Activated CD4-positive, CD25-positive, alpha-beta regulatory T cell treated with anti-CD3 and anti-CD28 coated beads, Interleukin-2, amount 50 U/mL, for 72 hours (primary cell): ENCODE results near the gene NRCAM.
"Not testable (repeated sequence)": the region's sequence is repeated elsewhere in the genome, so short reads cannot be mapped to it uniquely, and the experiment has no call there.

ENCODE experiments used
- DNase-seq: peaks from one replicate; pipeline ENCODE4 v3.0.0; 2021

Gene NRCAM

DNA sequence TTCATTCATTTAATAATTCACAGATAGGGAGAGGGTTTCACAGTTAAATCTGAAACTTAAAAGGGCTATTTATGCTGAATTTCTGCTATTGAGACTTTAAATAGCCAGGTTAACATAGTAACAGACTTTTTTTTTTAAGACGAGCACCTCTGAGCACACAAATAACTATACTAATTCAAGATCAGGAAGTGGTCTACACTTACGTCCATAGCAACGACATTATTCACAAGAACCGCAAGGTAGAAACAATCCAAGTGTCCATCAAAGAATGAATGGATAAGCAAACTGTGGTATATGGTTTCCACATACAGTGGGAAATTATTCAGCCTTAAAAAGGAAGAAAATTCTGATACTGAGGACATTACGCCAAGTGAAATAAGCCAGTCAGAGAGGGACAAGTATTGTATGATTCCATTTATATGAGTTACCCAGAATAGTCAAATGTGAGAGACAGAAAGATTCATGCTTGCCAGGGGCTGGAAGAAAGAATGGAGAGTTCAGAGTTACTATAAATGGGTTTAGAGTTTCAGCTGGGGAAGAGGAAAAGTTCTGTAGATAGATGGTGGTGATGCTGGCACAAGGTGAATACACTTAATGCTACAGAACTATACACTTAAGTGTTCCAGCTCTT is 185.7 kb downstream of the NRCAM start:
- no peak for DNase-seq

DNA sequence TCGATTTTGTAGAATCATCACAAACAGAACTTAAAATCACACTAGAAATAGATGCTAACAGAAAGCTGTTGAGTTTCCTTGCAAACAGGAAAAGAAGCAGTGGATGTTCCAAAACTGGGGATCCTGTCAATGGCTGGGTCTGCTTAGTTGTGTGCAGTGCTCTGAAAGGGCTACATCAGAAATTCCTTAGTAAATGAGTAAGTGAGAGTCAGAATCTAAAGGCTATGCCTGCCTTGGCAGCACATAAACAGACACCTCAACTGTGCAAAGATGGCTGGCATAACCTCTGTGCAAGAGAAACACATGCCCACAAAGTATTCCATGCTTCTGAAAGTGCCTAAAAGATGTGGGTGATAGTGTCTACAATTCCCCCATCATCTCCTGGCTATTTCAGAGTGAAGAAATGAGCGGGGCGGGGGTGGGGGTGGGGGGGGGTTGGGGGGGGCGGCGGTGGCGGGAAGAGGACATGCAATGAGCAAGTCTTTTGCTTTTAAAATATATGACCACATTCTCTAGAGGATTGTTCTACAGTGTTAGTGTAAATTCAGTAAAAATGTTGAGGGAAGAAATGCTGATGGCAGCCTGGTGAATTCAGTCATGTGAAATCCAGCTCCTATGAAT is 187.9 kb downstream of the NRCAM start:
- no peak for DNase-seq

DNA sequence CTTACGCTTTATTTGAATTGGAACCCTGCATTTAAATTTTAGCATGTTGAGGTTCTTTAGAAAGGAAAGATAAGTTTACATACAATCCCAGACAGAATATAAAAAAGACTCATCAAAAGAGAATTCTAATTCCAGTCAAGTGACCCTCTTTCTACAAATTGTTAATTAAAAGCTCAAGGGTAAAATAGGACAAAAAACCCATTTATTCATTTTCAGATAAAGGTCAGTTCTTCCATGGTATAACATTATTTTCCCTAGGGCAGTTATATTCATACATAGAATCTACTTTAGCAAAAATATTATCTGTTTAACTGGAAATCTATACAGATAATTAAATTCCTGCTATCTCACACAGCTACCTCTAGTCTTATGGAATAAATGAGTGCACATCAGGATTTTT is 188.6 kb downstream of the NRCAM start:
- DNase-seq: no peak

DNA sequence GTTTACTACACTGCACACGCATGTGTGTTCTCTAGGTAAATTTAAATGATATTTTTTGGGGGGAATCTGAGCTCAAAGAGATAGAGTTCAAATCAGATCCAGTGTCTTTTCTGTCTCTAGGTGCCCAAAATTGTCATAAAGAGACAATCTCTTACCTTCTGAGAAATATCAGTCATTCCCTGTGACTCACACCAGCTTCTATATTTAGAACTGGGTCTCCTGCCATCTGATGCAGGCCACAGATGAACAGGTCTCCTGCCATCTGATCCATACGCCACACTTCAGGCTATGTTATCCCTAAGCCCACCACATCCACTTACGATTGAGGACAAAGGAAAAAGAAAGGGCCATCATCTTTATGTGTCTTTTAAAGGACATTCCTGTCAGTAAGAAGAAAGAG is 189.7 kb downstream of the NRCAM start:
- DNase-seq: no peak

DNA sequence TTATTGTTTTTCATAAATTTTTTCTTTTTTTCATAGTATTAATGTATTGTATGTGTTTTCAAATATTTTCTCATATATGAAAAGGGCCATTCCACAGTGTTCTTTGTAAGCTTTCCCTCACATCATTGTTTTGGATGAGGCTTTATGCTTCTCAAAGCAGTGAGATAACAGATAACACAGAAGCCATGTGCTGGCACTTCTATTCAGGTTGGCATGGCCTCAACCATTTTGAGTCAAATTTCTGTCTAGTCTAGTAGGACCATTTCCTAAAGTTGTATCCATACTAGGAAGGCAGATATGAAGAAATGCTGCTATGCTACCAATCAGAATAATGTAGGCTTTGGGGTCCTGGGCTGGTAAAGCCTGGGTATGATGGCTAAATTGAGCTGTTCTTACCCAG is 190.2 kb downstream of the NRCAM start:
- no peak for DNase-seq

DNA sequence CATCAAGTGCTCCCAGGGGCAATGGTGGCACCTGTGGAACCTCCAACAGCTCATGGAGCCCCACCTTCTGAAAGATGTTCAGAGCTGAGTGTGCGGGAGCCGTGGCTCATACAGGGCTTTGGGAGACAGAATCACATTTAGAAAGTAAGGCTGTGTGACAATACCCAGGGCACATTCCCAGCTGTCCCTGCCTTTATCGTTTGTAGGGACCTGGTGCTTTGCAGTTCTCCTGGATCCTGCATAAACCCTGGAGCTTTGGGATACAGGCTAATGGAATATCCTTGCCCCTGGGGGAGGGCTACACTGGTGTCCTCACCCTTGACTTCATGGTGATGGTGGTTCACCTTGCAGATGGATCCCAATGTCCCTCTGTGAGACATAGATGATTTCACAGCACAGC is 191.2 kb downstream of the NRCAM start:
- no peak for DNase-seq

DNA sequence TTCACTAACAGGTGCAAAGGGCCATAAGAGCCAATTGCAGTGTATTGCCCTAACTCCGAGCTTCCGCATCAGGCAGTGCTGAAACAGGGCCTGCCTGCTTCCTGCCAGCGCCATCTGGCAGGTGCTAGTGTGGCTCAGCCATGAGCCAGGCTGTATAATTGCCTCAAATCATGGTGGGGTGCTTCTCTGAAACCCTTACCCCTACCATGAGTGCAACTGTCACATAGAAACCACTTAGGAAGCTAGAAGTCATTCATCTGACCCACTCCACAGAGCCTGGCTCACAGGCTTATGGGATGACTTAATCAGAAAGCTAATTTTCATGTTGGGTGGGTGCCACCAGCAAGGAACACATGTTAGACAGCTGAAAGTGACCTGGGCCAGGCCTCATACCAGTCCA is 192.8 kb downstream of the NRCAM start:
- DNase-seq: no peak

DNA sequence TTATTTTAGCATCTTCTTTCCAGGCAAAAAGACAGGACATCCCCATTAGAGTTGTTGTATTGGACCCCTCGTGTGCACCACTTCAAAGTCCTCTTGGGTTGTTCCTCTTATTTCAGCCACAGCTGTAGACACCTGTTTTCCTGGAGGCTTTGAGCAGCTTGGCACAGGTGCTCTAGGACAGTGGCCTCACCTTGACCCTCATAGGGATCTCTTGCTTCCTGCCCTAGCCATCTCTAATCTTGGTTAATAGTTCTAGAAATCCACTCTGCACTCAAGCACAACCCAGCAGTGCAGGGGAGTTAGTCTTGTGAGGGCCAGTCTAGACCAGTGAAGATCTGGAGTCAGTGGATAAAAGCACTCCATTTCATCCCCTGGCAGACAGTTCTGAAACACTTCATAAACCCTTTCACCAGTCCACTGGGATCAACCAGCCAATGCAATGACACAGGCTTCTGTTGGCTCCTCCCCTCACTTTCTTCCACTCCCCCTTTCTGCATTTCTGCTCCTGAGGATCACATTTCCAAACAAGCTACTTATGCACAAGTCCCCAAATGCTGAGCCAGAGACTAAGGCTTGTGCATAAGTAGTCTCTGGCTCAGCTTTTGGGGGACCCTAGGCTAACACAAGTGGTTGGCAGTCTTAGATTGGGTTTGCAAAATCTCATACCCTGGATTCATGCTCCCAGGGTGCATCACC is 194.5 kb downstream of the NRCAM start:
- DNase-seq: no peak

DNA sequence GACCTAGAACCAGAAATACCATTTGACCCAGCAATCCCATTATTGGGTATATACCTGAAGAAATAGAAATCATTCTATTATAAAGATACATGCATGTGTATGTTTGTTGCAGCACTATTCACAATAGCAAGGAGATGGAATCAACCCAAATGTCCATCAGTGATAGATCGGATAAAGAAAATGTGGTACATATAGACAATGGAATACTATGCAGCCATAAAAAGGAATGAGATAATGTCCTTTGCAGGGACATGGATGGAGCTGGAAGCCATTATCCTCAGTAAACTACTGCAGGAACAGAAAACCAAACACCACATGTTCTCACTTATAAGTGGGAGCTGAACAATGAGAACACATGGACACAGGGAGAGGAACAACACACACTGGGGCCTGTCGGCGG is 196.8 kb downstream of the NRCAM start:
- not testable (repeated sequence) for DNase-seq

DNA sequence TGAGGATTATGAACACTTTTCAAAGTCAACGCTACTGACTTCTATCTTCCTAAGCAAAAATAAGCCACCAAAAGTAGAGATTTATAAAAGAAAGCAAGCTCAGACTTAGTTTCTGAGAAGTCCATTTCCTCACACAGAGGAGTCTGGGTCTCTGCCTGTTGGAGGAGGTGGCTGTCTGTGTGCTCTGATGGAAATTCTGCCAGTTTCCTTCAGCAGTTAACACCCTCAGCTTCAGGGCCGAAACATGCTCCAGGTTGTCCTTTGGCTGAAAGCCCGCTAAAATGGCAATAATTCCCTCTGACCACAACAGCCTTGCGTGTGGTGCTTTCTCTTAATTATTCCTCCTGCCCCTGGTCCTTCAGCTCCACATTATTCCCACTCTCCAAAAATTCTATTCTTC is 198.3 kb downstream of the NRCAM start:
- no peak for DNase-seq

DNA sequence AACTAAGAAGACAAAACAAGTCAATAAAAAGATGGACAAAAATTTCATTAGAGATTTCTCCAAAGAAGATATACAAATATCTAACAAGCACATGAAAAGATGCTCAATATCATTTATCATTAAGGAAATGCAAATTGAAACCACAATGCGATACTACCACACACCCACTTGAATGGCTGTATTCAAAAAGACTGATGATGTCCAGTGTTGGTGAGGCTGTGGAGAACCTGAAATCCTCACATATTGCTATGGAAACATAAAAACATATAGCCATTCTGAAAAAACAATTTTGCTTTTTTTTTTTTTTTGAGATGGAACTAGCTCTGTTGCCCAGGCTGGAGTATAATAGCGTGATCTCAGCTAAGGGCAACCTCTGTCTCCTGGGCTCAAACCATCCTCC is 202.0 kb downstream of the NRCAM start:
- DNase-seq: no peak

DNA sequence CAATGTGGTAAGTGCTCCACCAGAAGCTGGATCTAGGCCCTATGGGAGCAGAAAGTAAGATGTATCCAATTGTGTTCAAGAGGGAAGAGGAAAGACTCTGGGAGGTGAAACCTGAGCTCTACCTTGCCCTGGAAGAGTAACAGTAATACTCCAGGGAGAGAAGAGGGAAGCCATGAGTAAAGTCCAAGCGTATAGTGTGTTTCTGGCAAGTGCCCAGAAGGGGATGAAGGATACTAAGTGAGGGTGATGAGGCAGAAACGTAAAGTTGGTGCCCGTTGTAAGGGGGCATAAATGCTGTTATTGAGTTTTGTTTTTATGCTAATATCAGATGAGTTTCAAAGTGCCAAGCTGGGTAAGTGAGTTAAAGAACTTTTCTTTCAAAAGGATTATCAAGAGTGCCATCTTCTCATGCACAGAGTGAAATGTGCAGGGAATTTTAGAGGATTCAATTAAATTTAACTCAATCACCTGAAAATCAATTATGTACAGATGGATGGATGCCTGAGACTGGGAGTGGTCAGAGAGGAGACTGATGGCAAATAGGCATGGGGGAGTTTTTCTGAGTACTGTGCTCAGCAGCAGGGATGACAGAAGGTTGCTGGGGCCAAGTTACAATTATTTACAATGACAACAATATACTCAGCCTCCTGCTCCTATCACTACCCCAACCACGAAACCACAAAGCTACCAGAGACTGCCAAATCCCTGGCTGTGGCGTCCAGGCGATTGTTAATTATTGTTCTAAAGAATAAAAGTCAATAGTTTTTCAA is 202.8 kb downstream of the NRCAM start:
- no peak for DNase-seq

DNA sequence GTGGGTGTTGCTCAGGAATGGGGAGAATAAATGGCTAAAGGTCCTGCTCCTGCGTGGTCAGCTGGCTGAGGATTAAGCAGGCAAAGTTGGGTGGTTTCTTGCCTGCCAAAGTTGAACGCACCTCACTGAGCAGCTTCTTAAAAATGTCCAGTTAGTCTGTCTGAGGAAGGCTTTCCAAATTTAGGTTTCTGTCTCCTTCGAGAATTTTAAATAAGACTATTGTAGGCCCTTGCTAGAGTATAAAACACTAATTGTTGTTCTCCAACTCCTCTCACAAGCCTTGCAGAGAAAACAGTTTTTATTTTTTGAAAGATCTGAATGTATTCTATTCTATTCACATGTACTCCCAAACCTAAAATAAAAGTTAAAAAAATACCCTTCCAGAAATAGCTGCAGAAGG is 204.1 kb downstream of the NRCAM start:
- DNase-seq: no peak

DNA sequence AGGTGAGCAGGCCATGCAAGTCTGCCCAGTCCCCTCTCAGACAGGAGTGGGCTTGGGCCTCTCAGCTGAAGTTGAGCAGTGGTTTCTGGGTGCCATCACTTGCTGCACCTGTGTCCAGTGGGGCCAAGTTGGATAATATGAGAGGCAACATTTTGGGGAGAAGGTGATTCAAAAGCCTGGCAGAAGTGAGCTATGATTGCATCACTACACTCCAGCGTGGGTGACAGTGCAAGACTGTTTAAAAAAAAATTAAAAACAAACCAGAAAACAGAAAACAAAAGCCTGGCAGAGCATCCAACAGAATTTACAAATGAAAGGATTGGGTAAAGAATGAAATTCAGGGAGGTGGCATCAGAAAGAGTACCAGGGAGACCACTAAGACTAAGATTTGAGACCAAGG is 204.5 kb downstream of the NRCAM start:
- no peak for DNase-seq

DNA sequence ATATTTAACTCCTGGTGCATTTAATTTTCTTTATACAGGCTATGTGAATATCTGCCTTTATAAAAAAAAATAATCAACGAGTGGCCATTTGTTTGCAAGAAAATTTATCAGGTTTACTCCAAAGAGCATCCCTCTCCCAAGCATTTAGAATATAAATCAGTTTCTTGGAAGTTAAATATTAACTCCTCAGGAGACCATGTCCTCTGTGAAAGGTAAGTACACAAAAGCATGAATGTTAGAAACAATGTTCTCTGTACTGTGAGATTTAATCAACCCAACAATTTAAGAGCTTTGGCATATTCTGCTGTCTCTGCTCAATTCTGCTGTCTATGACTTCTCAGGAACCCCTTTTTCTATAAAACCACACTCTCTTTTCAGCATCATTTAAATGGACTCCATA is 206.8 kb downstream of the NRCAM start:
- no peak for DNase-seq

DNA sequence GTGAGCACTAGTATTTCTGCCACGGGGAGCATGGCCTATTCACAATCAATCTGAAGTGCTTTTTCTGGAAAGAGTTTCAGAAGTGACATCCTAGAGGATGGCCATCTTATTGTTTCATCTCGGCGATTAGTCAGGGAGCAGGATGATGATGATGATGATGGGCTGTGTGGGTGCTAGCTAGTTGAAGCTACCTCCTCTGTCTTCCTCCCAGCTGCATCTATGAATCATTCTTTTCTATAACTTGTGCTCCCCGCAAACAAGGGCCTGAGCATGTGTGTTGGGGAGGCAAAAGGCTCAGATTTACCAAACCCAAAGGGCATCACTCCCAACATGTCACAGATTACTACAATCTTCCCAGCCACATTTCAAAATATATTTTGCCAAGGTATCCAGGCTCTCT is 207.4 kb downstream of the NRCAM start:
- DNase-seq: no peak

DNA sequence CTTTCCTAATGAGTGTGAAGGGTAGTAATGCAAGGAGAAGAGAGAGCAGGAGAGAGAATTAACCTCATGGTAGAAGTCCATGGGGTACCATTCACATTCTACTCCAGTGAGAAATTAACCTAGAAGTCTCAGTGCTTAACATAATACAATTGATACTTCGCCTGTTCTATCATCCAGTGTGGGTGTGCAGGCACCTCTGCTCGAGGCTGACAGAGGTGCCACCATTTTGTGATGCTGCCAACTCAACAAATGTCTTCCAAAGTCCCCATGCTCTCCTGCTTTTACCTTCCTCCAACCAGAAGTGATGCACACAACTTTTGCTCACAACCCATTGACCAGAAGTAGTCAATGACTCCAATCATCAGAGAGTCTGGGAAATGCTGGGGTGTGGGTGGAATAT is 207.8 kb downstream of the NRCAM start:
- DNase-seq: no peak

DNA sequence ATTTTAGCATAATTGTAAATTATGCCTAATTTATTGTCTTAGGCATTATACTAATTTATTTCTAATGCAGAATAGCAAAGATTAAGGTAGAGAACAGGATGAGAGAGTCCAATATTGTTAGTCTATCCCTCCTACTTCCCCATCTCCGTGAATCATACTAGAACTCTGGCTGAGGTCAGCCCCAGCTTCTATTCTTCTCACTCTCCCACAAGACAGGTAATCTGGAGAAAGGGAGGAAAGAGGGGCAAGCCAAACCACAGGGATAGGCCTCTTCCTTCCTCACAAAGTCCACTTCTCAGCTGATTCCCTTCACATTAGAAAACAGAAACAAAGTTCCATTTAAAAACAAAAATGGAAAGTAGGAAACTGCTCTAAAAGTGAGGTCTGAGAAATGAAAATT is 208.6 kb downstream of the NRCAM start:
- DNase-seq: no peak

DNA sequence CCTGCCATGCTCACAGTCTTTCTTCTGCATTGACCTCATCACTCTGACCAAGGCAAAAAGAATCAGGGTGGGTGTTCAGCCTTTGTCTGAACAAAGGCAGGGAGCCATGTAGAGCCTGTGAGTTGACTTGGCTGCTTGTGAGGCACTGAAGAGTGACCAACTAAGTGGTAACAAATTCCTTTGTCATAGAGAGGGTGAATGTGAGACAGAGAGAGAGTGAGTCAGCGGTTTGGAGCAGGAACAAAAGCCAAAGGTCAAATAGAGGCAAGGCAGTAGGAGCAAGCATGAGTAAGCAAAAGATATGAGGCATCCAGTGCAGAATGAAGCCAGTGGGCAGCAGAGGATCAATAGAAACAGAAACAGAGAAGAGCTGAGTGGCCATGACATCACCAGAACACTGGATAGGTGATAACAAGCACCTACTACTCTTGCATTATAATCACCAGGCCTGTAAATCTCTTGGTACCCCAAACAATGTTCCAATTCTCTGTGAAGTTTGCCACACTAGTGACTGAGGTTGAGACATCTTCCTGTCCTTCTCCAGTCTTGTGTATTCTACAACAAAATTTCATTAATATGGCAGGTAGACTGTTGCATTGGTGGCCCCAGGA is 209.9 kb downstream of the NRCAM start:
- no peak for DNase-seq

DNA sequence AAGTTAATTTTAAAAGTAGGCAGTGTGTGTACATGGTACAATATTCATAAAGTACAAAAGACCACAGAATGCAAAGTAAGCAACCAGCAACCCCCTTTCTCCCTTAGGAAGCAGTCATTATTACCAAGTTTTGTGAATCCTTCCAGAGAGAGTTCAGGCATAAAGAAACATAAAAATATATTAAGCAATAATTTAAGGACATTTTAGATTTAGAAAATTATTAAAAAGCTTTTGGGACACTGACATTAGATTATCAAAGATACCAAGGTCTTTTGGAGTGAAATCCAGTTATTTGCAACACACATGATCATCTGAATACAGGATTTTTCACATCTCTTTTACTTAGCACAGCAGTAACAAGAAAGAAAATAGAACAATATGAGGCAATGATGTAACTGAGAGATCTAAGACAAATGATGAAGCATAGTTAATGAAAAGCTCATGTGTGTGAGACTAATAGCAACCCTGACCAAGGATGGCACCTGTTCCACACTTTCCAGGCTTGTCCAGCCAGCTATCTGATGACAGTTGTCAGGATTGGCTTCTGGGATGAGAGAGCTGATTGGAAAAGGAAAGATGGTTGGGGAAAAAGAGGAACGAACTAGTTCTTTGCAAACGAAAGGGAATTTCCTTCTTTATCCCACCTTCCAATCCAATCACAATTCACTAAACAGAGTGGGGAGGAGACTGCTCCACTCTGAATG is 210.6 kb downstream of the NRCAM start:
- DNase-seq: no peak

DNA sequence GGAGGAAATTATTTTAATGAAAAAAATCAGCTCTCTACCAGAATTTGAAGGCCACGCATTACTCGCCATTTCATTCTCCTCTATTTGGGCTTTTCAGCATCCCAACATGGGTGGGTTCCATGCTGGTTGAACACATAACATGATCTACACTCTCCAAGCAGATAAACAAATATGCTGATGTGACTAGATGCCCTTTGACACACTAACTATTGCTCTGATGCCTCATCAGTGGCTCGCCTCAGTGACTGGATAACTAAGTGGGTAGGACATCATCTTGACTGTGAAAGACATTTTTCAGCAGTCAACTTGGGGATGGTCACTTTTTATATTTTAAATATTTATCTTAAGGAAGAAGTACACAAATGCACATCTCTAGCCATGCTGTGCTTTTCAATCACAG is 212.1 kb downstream of the NRCAM start:
- DNase-seq: no peak

DNA sequence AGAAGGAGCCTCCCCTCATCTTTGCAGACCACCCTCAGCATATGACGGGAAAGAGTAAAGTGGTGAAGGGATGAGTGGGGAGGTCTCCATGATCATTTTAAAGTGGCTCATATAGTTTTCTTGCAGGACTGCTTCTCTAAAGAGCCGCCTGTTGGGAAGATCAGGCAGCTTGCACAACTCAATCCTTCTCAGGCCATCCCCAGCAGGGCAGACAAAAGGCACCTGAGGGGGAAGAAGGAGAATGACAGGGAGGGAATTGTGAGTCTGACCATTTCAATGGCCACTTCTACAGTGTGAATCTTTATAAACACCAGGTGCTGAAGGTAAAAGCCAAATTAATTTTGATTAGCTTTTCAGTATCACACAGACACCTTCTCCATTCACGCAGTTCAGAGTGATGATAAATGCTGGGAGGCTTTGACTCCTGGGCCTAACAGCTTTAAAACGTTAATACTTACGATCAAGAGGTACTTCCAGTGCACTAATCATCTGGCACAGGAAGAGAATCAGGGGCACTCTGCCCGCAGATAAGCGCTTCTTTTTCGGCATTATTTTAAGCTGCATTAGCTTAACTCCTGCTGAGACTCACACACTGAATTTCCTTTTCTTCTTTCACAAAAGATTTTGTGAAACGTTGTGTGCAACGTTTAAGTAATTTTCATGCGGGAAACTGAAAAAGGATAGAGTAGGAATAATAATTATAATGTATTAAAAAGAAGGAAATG is 216.6 kb downstream of the NRCAM start:
- no peak for DNase-seq
